ENCODE data around the gene MMP21. TPM values are rescaled to one million over a fixed set of nuclear protein-coding genes. Genes with fewer than 3 reads are reported as not detected.

Gene MMP21
- total and polyA plus RNA-seq, 2 of the 13 experiments (the other 11 are each of a cell fraction or from before 2014, with no cell fraction given) = not detected

DNA sequence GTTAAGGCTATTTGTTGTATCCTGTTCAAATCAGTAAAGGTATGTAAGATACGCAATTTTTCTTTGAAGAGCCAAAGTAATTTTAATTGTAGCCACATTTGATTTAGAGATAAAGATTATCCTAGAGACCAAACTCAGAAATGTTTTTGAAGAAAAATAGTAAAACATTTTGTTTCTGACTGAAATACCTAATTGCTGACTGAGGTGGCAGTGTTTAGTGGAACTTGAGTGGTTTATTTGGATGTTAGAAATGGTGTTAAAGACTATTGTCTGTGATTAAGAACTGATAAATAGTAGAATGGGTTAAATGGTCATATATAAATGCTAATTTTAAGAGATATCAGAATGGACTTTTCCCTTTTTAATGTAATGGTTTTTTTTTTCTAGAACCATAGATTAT is 40.8 kb downstream of the MMP21 start (continued):
- TF ChIP-seq SAFB2 (CRISPR knock-in tag; IDR thresholded peaks at IDR 0.05; ENCODE audit: borderline replicate concordance, low read depth) (no peak), ZNF564 (CRISPR knock-in tag; IDR thresholded peaks at IDR 0.05) (no peak), ZNF160 (CRISPR knock-in tag; IDR thresholded peaks at IDR 0.05) (no peak), TOPORS (CRISPR knock-in tag; IDR thresholded peaks at IDR 0.05) (no peak), SRSF9 (IDR thresholded peaks at IDR 0.05; ENCODE audit: borderline replicate concordance, insufficient read depth, low read depth, low read length, poor library complexity, severe bottlenecking) (no peak), ZNF777 (CRISPR knock-in tag; IDR thresholded peaks at IDR 0.05) (no peak)
- TF ChIP-seq, protein P1, sequence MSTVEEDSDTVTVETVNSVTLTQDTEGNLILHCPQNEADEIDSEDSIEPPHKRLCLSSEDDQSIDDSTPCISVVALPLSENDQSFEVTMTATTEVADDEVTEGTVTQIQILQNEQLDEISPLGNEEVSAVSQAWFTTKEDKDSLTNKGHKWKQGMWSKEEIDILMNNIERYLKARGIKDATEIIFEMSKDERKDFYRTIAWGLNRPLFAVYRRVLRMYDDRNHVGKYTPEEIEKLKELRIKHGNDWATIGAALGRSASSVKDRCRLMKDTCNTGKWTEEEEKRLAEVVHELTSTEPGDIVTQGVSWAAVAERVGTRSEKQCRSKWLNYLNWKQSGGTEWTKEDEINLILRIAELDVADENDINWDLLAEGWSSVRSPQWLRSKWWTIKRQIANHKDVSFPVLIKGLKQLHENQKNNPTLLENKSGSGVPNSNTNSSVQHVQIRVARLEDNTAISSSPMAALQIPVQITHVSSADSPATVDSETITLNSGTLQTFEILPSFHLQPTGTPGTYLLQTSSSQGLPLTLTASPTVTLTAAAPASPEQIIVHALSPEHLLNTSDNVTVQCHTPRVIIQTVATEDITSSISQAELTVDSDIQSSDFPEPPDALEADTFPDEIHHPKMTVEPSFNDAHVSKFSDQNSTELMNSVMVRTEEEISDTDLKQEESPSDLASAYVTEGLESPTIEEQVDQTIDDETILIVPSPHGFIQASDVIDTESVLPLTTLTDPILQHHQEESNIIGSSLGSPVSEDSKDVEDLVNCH (CRISPR knock-in tag; IDR thresholded peaks at IDR 0.05) = no peak
- TF ChIP-seq, protein P2, sequence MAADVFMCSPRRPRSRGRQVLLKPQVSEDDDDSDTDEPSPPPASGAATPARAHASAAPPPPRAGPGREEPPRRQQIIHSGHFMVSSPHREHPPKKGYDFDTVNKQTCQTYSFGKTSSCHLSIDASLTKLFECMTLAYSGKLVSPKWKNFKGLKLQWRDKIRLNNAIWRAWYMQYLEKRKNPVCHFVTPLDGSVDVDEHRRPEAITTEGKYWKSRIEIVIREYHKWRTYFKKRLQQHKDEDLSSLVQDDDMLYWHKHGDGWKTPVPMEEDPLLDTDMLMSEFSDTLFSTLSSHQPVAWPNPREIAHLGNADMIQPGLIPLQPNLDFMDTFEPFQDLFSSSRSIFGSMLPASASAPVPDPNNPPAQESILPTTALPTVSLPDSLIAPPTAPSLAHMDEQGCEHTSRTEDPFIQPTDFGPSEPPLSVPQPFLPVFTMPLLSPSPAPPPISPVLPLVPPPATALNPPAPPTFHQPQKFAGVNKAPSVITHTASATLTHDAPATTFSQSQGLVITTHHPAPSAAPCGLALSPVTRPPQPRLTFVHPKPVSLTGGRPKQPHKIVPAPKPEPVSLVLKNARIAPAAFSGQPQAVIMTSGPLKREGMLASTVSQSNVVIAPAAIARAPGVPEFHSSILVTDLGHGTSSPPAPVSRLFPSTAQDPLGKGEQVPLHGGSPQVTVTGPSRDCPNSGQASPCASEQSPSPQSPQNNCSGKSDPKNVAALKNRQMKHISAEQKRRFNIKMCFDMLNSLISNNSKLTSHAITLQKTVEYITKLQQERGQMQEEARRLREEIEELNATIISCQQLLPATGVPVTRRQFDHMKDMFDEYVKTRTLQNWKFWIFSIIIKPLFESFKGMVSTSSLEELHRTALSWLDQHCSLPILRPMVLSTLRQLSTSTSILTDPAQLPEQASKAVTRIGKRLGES (CRISPR knock-in tag; IDR thresholded peaks at IDR 0.05; ENCODE audit: borderline replicate concordance) = no peak

DNA sequence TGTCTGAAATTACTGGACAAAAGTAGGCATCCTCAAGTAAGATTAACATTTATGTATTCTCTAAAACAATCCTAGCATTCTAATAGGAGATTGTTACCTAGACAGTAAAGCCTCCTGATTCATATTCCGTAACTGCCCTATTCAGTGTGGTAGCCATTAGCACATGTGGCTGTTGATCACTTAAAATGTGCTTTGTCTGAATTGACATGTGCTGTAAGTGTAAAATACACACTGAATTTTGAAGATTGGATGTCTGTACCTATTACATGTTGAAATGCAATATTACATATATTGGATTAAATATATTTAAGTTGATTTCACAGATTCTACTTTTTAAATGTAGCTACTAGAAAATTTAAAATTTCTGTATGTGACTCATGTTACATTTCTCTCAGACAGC is 41.5 kb downstream of the MMP21 start:
- Histone ChIP-seq H3K27me3 (ENCODE audit: control insufficient read depth in 1 of 2, insufficient read depth in 2 of 2, low read length in 2 of 2) (no peaks in the 10 kb centered on the region), H3K9me3 (ENCODE audit: low read length) (no peaks in the 10 kb centered on the region), H3K4me2 (ENCODE audit: low read depth, low read length) (no peak overlapping the region), H4K20me1 (ENCODE audit: insufficient read depth, low read length) (no peaks in the 10 kb centered on the region), H3K4me1 (ENCODE audit: insufficient read depth, low read length) (no peaks in the 10 kb centered on the region), H3K36me3 (replicated peaks in 1 of 2; ENCODE audit: control insufficient read depth in 1 of 2, insufficient read depth in 2 of 2, low read length in 2 of 2) (peaks cover 27 to 90% of the 10 kb centered on the region in 2 experiments), H3K79me2 (ENCODE audit: insufficient read depth, low read length) (no peaks in the 10 kb centered on the region), H3K4me3 (replicated peaks in 1 of 3; ENCODE audit: insufficient read depth in 1 of 3, low read depth in 2 of 3, low read length in 3 of 3) (no peak overlapping the region), H3K9ac (ENCODE audit: insufficient read depth, low read depth, low read length) (no peak overlapping the region), H3K27ac (ENCODE audit: extremely low read length, insufficient read depth, low read length) (no peak overlapping the region), H2AFZ (ENCODE audit: low read length) (no peak overlapping the region)
- no peak for FAIRE-seq
- intact Hi-C loops (cut with micrococcal nuclease; ENCODE audit: unreplicated experiment) (no loop called here), in situ Hi-C loops (cut with HindIII; ENCODE audit: extremely low pct_ligation_motif_present, low pct_unique_long_range_greater_than_20kb) (no loop called here)
- no peak for DNase-seq (ENCODE audit: low spot score)
- CTCF ChIA-PET (ENCODE audit: low intra/inter-chr PET ratio, low total read pairs) = no interaction called here
- POLR2A ChIA-PET = no interaction called here
- WGBS (ENCODE audit: low lambda C conversion rate) = 100% methylated on average over 1 of the region's 1 CpG
- TF ChIP-seq, protein P3, sequence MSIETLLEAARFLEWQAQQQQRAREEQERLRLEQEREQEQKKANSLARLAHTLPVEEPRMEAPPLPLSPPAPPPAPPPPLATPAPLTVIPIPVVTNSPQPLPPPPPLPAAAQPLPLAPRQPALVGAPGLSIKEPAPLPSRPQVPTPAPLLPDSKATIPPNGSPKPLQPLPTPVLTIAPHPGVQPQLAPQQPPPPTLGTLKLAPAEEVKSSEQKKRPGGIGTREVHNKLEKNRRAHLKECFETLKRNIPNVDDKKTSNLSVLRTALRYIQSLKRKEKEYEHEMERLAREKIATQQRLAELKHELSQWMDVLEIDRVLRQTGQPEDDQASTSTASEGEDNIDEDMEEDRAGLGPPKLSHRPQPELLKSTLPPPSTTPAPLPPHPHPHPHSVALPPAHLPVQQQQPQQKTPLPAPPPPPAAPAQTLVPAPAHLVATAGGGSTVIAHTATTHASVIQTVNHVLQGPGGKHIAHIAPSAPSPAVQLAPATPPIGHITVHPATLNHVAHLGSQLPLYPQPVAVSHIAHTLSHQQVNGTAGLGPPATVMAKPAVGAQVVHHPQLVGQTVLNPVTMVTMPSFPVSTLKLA (IDR thresholded peaks at IDR 0.05) = peak; percentile 93
- TF ChIP-seq, protein P4, sequence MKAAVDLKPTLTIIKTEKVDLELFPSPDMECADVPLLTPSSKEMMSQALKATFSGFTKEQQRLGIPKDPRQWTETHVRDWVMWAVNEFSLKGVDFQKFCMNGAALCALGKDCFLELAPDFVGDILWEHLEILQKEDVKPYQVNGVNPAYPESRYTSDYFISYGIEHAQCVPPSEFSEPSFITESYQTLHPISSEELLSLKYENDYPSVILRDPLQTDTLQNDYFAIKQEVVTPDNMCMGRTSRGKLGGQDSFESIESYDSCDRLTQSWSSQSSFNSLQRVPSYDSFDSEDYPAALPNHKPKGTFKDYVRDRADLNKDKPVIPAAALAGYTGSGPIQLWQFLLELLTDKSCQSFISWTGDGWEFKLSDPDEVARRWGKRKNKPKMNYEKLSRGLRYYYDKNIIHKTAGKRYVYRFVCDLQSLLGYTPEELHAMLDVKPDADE (CRISPR knock-in tag; IDR thresholded peaks at IDR 0.05) = no peak
- no peak for ATAC-seq
- no TSS peak for BruUV-seq (replicated peaks)
